ENCODE results near the gene RGL4.

GRCh38 chr22:23670378-23671295 is 20.2 kb upstream of the RGL4 start:
- TF ChIP-seq CTCF (IDR thresholded peaks at IDR 0.05; ENCODE audit: control extremely low read depth in 1 of 3, insufficient read depth in 1 of 3, low read depth in 1 of 3, low read length in 3 of 3) (no peak), JUN (IDR thresholded peaks at IDR 0.05; ENCODE audit: low read depth, low read length) (no peak), TAF1 (IDR thresholded peaks at IDR 0.05; ENCODE audit: low read depth, low read length) (no peak), YY1 (IDR thresholded peaks at IDR 0.05; ENCODE audit: low read depth, low read length) (no peak)

Measured in H1 (cell line).